ENCODE results near the gene PRAC2. TPM values are rescaled to one million over a fixed set of nuclear protein-coding genes. Genes with fewer than 3 reads are reported as not detected.

Gene PRAC2
- total RNA-seq, 2 experiments from 2014 or later = not detected

DNA sequence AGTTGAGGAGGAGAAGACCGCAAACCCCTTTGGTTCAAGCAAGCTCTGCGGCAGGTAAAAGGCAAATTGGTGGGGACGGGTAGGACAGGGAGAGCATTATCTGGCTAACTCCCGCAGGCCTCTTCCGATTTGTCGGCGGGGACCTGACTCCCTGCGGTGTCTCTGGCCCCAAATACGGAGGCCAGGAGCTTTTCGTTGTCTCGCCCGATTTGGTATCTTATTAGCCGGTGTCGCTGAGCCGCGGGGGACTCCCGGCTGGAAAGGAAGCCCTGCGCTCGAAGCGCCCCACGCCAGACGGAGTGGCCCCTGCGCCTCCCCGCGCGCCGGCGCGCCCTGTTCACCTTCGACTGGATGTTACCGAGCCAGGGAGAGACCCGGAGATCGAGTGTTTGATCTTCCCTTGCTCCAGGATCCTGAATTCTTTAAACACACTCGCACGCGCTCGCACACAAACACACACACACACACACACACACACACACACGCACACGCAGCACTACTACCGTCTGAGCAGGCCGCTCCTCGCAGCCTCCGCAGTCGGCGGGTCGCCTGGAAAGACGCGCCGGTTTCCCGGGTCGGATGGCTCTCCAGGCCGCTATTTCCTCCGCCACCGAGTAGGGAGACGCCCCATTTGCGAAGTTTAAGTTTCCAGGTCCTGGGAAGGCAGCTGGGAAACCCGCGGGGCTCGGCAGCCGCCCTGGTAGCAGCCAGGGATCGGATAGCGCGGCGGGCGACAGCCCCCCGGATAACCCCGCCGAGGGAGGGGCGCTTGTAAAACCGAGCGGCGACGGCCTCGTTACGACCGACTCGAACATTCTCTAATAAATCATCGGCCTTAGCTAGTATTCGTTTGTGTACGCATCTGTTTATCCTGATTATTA is 4.0 kb upstream of the PRAC2 start:
- ChIA-PET POLR2A (no interaction called here), CTCF (interaction anchor here (1.0 to 1.6 kb wide), 4 partner anchors 40 to 160 kb away, joined by 3 to 7 read pairs (median 4); no protein-coding TSS in a partner anchor)

DNA sequence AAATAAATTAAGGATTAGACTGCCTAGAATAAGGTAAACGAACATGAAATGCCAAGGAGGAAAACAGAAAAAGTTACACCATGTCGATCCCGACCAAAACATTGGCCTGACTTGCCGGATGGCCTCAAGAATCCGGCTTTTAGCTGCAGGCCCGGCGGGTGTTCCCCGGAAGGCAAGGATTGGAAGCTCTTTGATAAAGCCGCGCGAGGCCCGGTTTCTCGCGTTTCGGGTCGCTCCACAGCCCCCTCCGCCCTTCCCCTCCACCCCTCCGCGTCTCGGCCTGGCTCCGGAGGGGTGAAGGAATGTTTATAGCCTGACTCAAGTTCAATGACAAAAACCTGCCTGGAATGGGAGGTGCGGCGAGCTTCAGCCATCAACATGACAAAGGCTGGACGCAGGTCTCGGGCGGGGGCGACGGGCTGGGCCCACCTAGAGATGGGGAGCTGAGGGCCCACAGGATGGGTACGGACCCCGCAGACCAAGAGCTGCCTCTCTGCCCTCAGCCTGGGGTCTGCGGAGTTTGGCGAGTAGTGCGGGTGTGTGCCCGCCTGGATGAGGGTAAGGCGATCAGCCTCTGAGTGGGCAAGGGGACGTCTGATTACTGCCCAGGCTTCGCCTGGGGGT is 3.2 kb upstream of the PRAC2 start:
- POLR2A ChIA-PET = no interaction called here
- CTCF ChIA-PET = interaction anchor here (1.0 to 1.6 kb wide), 3 partner anchors 41 to 159 kb away, joined by 3 to 7 read pairs (median 5); no protein-coding TSS in a partner anchor

DNA sequence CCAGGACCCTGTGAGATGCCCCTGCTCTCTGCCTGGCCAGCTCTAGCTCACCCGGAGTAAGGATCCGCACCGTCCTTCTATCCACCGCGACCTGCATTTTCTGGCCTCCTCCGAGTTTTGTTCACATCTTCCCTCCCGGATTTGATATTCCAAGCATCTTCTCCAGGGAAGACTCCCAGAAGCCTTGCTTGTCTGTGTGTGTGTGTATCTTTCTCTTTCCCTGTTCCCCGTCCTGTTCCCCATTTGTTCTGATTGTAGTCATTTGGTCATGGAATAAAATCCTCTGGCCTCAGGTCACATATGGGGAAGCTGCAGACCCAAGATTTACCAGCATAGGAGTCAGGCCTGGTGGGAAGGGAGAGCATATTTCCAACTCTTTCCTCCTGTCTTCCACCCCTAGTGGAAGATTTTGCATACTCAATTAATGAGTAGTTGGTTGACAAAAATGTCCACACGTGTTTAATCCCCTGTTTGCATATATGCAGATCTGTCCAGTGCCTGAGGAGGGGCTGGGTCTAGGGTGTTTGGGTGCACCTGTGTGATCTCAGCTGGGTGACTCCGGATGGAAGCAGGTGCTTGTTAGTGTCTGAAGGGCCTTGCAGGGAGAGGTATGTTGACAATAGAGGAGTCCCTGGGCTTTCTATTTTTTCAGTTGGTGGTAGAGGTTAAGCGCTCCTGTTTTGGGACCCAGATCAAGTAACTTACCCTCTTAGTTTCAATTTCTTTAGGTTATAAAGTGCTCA is 2.5 kb upstream of the PRAC2 start:
- ChIA-PET CTCF (interaction anchor here (1.0 to 1.6 kb wide), 4 partner anchors 28 to 159 kb away, joined by 3 to 7 read pairs (median 4); no protein-coding TSS in a partner anchor), POLR2A (no interaction called here)

DNA sequence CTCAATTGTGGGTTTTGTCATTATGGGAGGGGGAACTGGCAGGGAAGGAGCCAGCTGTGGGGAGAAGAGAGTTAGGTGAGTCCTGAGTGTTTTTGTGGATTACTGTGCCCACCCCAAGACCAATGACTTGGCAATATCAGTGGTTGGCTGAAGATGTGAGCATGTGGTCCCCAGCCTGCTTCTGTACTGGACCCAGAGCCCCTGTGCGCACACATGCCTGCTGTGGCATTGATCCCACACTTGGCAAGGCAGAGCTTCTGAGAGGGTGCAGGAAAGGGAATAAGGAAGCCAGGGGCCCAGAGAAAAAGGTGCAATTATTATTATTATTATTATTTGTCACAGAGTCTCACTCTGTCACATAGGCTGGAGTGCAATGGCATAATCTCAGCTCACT is 2.0 kb upstream of the PRAC2 start:
- CTCF ChIA-PET = interaction anchor here (1.2 kb wide), 1 partner anchor 28 kb away, joined by 3 read pairs; no protein-coding TSS in a partner anchor
- POLR2A ChIA-PET = no interaction called here

DNA sequence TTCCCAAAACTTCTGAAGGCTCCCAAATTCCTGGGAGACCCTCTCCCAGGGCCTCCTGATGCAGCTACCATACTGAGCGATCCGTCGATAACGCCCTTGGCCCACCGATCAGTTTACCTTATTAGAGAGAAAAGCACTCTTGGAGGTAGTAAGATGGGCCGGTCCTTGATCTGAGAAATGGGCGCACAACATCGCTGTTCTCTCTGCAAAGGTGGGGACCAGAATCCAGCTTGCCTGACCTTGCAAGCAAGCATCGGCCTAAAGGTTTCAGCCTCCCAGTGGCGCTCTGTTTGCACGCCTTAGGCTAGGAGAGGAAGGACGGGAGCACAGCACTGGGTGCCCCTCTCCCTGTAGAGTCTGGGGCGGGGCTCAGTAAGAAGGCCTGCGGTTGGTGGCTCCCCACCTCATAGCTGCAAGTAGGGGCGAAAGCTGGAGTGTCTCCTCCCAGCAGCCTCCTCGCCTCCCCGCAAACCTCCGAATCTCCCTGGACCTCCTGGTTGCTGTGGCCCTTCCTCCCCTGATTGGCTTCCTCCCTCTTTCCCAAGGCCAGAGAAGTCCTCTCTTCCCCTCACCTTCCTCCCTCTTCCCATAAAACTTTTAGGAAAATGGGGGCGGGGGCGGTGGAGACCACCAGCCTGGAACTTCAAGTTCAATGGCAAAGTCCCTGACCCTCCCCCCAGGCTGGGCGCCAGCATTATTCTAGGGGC is 631 bp upstream of the PRAC2 start, which contains the start of gene PRAC1:
Gene PRAC1 (minus strand): TSS at position 318 of the 707 bp plus-strand sequence. CDS start 126 bp downstream, at position 192.
- POLR2A ChIA-PET = no interaction called here
- CTCF ChIA-PET = interaction anchor here (0.6 to 3.6 kb wide), 4 partner anchors 44 to 156 kb away, joined by 3 to 28 read pairs (median 10); no protein-coding TSS in a partner anchor

DNA sequence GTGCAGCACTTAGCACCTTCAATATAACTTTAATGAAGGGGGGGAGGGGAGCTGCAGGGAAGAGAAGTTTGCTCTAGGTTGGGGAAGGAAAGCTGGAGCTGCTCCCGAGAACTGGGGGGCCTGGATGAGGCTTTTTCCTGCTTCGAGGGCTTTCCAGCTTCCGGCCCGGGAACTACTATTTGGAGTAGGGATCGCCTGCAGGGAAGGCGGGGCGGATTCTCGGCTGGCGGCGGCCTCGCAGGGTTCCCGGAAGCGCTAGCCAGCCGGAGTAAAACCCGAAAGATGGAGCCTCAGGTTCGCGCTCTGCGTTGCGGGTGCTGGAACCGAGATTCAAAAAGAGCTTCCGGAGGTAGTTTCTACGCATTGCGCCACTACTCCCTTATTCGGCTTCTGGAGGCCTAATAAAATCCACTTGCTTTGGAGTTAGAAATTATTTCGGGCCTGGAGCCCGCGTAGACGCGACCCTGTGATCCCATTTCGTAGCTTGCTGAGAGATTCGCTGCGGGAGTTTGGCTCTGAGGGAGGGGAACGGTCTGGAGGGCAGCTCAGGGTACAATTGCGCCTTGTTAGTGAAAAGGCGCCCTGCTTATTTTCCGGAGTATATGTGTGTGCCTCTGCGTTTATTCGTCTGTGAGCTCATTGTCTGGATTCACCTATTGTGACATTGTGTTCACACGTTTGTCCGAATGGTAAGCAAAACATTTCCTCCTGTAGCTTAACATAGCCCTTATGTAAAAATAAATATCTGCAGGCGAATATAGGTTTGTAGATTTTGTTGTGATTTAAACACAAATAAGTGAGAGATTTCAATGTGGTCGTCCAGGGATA is 652 bp downstream of the PRAC2 start:
- ChIA-PET POLR2A (no interaction called here), CTCF (interaction anchor here (0.6 to 3.6 kb wide), 17 partner anchors 10 to 227 kb away, joined by 3 to 28 read pairs (median 4); no protein-coding TSS in a partner anchor)

DNA sequence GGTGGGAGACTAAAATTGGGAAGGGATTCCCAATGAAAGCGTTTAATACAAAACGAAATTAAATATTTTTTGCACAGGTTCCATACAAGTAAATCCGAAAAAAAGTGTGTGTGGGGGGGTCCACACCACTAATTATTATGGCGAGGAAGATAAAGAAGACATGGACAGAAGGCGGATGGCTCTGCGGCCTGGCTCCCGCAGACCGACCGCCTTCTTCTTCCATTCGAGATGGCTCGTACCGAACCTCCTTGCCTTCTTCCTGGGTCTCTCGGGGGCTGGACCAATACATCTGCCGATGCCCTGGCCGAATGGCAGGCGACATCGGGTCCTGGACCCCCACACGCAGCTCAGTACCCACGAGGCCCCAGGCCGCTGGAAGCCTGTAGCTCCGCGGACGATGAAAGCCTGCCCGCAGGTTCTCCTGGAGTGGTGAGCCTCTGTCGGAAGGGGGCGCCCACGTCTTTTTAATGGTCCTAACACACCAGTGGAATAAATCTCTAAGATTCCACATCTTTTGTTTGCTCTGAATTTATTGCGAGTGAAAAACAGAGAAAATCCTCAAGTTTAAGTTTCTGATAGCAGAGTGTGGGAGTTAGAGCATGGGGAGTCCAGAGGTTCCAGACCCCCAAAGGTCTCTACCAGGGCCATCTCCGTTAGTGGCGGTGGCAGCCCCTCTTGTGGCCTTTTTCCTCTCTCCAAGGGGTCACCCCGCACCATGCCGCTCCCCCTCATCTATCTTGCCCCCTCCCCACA is 1.4 kb downstream of the PRAC2 start:
- CTCF ChIA-PET = interaction anchor here (0.6 to 3.6 kb wide), 19 partner anchors 11 to 1476 kb away, joined by 3 to 28 read pairs (median 3); no protein-coding TSS in a partner anchor
- POLR2A ChIA-PET = no interaction called here

DNA sequence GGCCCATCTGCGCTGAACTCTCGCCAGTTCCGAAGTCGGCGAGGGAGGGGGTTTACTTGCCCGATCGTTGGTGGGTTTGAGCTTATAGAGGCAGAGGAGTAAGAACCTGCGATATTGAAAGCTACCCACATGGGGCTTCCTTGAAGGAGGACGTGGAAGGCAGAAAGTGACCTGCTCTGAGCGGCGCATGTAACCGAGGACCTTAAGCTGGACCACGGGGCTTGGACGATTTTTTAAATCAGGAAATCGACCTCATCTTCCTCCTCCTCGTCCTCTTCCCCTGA is 2.0 kb downstream of the PRAC2 start:
- ChIA-PET CTCF (interaction anchor here (0.6 to 3.6 kb wide), 11 partner anchors 21 to 1476 kb away, joined by 3 to 28 read pairs (median 4); no protein-coding TSS in a partner anchor), POLR2A (no interaction called here)

DNA sequence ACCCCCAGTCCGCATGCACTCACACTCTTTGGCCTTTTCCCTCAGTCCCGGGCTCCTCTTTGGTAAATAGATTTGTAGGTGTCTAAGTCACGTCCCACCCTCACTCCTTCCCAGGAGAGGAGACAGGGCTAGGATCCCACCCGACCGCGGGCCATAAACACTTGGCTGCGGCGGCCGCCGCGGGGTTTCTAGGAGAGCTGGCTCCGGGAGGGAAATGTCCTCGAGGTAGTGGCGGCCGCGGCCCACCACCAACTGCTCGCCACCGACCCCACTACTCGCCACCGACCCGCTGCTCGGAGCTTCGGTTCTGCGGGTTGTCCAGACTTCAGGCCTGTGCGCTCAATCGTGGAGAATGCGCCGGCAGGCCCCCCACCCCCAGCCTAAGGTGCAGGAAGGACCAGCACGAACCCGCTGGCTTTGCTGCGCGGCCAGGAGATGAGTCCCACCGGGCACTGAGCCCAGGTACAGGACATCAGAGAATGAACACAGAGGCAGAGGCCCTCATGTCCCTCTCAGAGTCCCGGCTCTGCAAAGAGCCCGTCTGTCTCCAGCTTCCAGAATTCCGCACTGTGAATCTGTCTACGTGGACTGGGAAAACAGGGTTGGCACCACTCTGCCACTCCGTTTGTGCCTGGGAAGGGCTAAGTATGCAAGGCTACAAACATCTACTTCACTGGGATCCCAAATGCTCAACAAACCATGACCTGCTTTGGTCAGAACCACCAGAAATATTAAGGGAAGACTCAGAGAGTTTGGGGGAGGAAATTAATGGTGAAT is 2.5 kb downstream of the PRAC2 start:
- ChIA-PET CTCF (interaction anchor here (0.6 to 3.6 kb wide), 8 partner anchors 21 to 592 kb away, joined by 3 to 28 read pairs (median 6); no protein-coding TSS in a partner anchor), POLR2A (no interaction called here)

DNA sequence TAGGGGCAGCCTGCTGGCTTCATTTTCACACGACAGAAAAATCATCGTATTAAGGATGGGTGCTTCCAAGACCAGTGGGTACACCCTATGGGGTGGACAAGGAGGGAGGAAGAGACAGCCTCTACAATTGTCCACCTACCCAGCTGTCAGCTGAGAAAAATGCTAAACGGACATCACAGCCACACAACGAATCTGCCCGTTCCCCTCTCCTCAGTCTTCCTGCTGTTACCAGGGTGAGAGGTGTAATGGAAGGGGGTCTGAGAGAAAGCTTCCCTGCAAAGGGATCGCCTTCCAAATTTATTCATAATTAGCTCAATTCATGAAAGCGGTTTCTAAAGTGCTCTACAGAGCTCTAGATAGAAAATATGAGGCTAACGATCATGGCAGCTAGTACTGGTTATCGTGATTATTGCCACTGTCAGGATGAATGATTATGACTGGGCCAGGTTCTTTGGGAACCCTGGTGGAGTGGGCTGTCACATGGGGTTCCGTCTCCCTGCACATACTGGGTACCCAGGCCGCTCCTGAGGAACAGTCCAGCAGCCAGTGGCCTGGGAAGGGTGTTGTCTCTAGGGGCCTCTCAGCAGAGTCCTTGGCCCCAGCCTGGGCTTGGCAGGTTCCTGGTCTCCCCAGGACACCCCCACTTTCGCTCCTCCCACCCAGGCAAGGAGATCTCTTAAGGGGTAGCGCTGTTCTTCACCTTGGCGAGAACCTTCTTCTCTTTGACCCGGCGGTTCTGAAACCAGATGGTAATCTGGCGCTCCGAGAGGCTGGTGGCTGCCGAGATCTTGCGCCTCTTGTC is 3.3 kb downstream of the PRAC2 start:
- POLR2A ChIA-PET = no interaction called here
- CTCF ChIA-PET = interaction anchor here (1.0 kb wide), 1 partner anchor 152 kb away, joined by 3 read pairs; no protein-coding TSS in a partner anchor

DNA sequence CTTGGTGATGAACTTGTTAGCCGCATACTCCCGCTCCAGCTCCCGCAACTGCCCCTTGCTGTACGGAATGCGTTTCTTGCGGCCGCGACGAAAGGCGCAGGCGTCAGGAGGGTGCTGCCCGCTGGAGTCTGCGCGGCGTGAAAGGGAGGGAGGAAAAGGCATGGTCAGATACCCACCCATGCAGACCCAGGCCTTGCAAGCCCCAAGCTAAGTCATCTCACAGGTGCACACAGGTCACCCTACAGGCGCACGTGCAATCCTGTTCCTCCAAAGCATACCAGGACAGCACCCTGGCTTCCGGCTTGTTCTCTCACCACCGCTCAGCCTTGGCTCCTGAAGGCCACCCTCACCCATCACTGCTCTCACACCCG is 3.9 kb downstream of the PRAC2 start:
- ChIA-PET POLR2A (interaction anchor here (0.6 kb wide), 1 partner anchor 181 kb away, joined by 3 read pairs; no protein-coding TSS in a partner anchor), CTCF (interaction anchor here (1.0 kb wide), 1 partner anchor 152 kb away, joined by 3 read pairs; no protein-coding TSS in a partner anchor)

DNA sequence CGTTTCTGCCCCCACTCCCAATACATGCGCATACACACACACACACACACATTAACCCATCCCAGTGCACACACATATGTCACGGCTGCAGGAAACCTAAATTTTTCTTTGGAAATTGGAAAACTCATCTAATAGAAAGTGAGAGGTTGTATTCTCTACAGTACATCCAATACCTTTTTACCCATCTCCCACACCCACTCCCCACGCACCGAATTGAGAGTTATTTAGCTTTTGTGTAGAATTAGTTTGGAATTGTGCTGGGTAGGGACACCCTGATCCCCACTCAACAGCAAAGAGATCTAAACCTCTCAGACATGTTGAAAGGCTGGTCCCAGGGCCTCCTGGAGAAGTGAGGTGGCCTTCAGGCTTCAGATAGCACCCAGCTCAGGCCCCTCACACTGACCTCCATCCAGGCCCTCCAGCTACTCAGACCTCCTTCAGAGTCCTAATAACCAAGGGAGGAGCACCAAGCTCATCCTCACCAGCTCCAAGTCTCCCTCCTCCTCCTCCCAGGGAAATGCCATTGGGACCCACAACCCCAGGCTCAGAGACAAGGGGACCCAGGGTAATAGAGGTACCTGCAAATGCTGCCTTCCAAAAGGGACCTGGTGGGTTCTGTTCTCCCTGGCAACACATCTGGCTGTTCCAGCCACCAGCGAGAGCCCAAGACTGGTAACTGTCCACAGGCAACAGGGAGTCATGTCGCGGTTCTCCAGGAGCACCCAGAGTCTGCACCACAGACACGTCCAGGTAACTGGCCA is 4.6 kb downstream of the PRAC2 start:
- ChIA-PET CTCF (interaction anchor here (1.2 kb wide), 1 partner anchor 152 kb away, joined by 3 read pairs; no protein-coding TSS in a partner anchor), POLR2A (interaction anchor here (0.6 kb wide), 1 partner anchor 180 kb away, joined by 3 read pairs; no protein-coding TSS in a partner anchor)

DNA sequence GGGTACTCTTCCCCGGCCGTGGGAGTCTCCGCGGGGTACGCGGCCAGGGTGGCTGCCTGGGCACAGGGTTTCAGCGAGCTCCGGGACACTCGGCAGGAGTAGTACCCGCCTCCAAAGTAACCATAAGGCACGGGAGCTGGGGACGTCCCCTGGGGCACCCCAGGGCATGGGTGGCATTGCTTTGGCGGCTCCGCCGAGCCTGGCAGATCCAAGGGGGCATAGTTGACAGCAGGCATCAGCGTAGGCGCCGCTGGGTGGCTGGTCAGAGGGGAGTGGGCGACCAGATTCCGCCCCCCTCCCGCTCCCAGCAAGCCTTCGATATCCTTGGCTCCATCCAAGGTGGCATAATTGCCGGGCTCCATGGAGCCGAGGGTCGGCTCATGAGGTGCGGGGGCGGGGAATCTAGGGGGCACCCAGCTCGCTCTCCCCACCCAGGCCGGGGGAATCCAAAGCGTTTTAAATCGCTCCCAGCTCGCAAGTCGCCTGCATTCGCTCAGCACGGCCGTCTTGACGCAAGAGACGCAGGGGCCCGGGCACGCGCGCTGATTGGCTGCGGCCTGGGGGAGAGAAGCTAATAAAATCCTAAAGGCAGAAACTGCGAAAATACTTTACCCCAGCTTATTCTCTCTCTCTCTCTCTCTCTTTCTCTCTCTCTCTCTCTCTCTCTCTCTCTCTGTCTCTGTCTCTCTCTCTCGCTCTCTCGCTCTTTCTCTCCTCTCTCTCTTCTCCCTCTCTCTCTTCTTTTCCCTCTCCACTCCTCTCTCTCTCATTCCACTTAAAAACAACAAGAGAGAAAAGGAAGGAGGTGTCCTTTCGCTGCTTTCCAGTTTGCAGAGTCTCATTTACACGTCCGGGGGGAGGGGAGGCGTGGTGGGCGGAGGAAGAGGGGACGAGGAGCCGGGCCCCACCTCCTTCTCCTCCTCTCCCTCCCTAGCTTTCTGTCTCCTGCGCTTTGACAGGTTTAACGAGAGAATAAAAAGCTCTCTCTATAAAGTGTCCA is 5.5 kb downstream of the PRAC2 start, which contains the start of gene HOXB13:
Gene HOXB13 (minus strand): TSS at position 519 of the 1,000 bp plus-strand sequence. CDS start 157 bp downstream, at position 362.
- ChIA-PET CTCF (interaction anchor here (1.2 to 1.3 kb wide), 2 partner anchors 50 to 151 kb away, joined by 3 read pairs; no protein-coding TSS in a partner anchor), POLR2A (no interaction called here)
